H1 (cell line): ENCODE results near the gene PDP2. TPM values are rescaled to one million over a fixed set of nuclear protein-coding genes. Genes with fewer than 3 reads are reported as not detected.
"Not testable (repeated sequence)": the region's sequence is repeated elsewhere in the genome, so short reads cannot be mapped to it uniquely, and the experiment has no call there.

Source experiments
- CTCF ChIA-PET: fragments of 300-600 bp; sonication (Branson Sonifier 250); formaldehyde crosslinking; loops from one replicate; lab custom pipeline; 2021; ENCODE audit not compliant: partially characterized antibody; lab: Charles Lee
- POLR2A ChIA-PET: fragments of 300-600 bp; sonication (Branson Sonifier 250); formaldehyde crosslinking; loops from one replicate; lab custom pipeline; 2021; ENCODE audit warnings: inconsistent platforms; ENCODE audit not compliant: partially characterized antibody; lab: Charles Lee
- DNase-seq, 2 experiments: peaks; one replicate each; pipeline versions ENCODE4 v3.0.0 to v3.0.0-alpha.2; 2010 to 2022; ENCODE audit warnings: low spot score in 2 of 2, low read depth in 1 of 2, mixed read lengths in 1 of 2
- FAIRE-seq: peaks from 2 replicates; lab custom pipeline; 2011; peaks lifted over from hg19 to GRCh38; lab: Jason Lieb, UNC
- H2AFZ ChIP-seq: 2 replicates; pipeline ENCODE4 v1.8.1; 2012; ENCODE audit warnings: low read length, inconsistent platforms
- H2AK5ac ChIP-seq: 2 replicates; pipeline ENCODE4 v1.6.1; 2013; ENCODE audit warnings: low read depth, low read length
- H2BK120ac ChIP-seq: replicated peaks from 2 replicates; pipeline ENCODE3; 2013; ENCODE audit warnings: low read depth, low read length, inconsistent platforms
- H2BK12ac ChIP-seq: 2 replicates; pipeline ENCODE4 v1.6.1; 2013; ENCODE audit warnings: low read depth, low read length
- H2BK15ac ChIP-seq: 2 replicates; pipeline ENCODE4 v1.6.1; 2013; ENCODE audit warnings: low read length
- H2BK20ac ChIP-seq: 2 replicates; pipeline ENCODE4 v1.6.1; 2013; ENCODE audit warnings: low read length
- H2BK5ac ChIP-seq: 2 replicates; pipeline ENCODE4 v1.6.1; 2013; ENCODE audit warnings: low read depth, low read length
- H3K14ac ChIP-seq: 2 replicates; pipeline ENCODE4 v1.6.1; 2013; ENCODE audit warnings: inconsistent platforms; ENCODE audit not compliant: insufficient read length
- H3K18ac ChIP-seq: 2 replicates; pipeline ENCODE4 v1.6.1; 2013; ENCODE audit warnings: low read length; ENCODE audit errors: extremely low read depth
- H3K23ac ChIP-seq: 2 replicates; pipeline ENCODE4 v1.6.1; 2013; ENCODE audit warnings: inconsistent platforms; ENCODE audit not compliant: insufficient read length
- H3K23me2 ChIP-seq: 2 replicates; pipeline ENCODE4 v1.6.1; 2013; ENCODE audit warnings: low read depth, low read length
- H3K27ac ChIP-seq: 2 replicates; pipeline ENCODE4 v1.6.1; 2011; ENCODE audit warnings: low read depth, low read length, inconsistent platforms
- H3K27me3 ChIP-seq, 4 experiments: replicated peaks in 1 of 4; 1 replicate in 1 of 4; 2 replicates in 3 of 4; pipeline versions ENCODE4 v1.6.1 to v1.8.1; 2011 to 2013; ENCODE audit warnings: low read length in 3 of 4, mild to moderate bottlenecking in 3 of 4, inconsistent platforms in 2 of 4, mixed read lengths in 2 of 4, moderate library complexity in 1 of 4; ENCODE audit not compliant: control insufficient read depth in 3 of 4, insufficient read depth in 3 of 4; ENCODE audit errors: extremely low read depth in 1 of 4
- H3K36me3 ChIP-seq, 4 experiments: 2 replicates each; pipeline versions ENCODE4 v1.6.1 to v1.8.1; 2011 to 2013; ENCODE audit warnings: mild to moderate bottlenecking in 4 of 4, low read length in 3 of 4, moderate library complexity in 2 of 4, control low read depth in 1 of 4, inconsistent platforms in 1 of 4; ENCODE audit not compliant: insufficient read depth in 4 of 4, control insufficient read depth in 2 of 4
- H3K4ac ChIP-seq: replicated peaks from 2 replicates; pipeline ENCODE3; 2013; ENCODE audit warnings: low read length, low read depth, mixed read lengths, inconsistent platforms; ENCODE audit not compliant: insufficient read length
- H3K4me1 ChIP-seq, 4 experiments: replicated peaks in 1 of 4; 1 replicate in 1 of 4; 2 replicates in 3 of 4; pipeline versions ENCODE4 v1.6.1 to v1.8.1; 2011 to 2013; ENCODE audit warnings: low read length in 3 of 4, inconsistent platforms in 2 of 4, mixed read lengths in 1 of 4; ENCODE audit not compliant: insufficient read depth in 4 of 4, control insufficient read depth in 3 of 4
- H3K4me2 ChIP-seq, 2 experiments: 2 replicates each; pipeline versions ENCODE4 v1.6.1 to v1.8.1; 2011 to 2013; ENCODE audit warnings: low read depth in 2 of 2, low read length in 2 of 2, control low read depth in 1 of 2, inconsistent platforms in 1 of 2, mild to moderate bottlenecking in 1 of 2; ENCODE audit not compliant: insufficient read depth in 1 of 2
- H3K4me3 ChIP-seq, 4 experiments: fragments of 200-600, 300-600 bp in 1 of 4; sonication (generic), shearing (Covaris generic), sonication (Bioruptor Twin) in 1 of 4; 2 replicates each; pipeline versions ENCODE4 v1.5.1 to v1.8.1; 2011 to 2016; ENCODE audit warnings: low read length in 4 of 4, low read depth in 3 of 4, control low read depth in 2 of 4, inconsistent platforms in 2 of 4, mild to moderate bottlenecking in 2 of 4, mixed read lengths in 1 of 4, moderate library complexity in 1 of 4; ENCODE audit not compliant: insufficient read depth in 2 of 4; ENCODE audit errors: extremely low read depth in 1 of 4
- H3K56ac ChIP-seq: replicated peaks from 2 replicates; pipeline ENCODE3; 2013; ENCODE audit warnings: low read depth, mild to moderate bottlenecking, mixed read lengths, low read length, inconsistent platforms; ENCODE audit not compliant: insufficient read length
- H3K79me1 ChIP-seq: 2 replicates; pipeline ENCODE4 v1.6.1; 2013; ENCODE audit warnings: low read depth, low read length, control low read depth
- H3K79me2 ChIP-seq, 2 experiments: 2 replicates each; pipeline versions ENCODE4 v1.6.1 to v1.8.1; 2012 to 2013; ENCODE audit warnings: low read length in 2 of 2, mild to moderate bottlenecking in 2 of 2, inconsistent platforms in 1 of 2; ENCODE audit not compliant: insufficient read depth in 2 of 2, control insufficient read depth in 1 of 2
- H3K9ac ChIP-seq, 4 experiments: replicated peaks in 1 of 4; 1 replicate in 1 of 4; 2 replicates in 3 of 4; pipeline versions ENCODE4 v1.6.1 to v1.8.1; 2011 to 2013; ENCODE audit warnings: low read depth in 3 of 4, low read length in 3 of 4, control low read depth in 2 of 4, mild to moderate bottlenecking in 2 of 4, moderate library complexity in 2 of 4, inconsistent platforms in 1 of 4; ENCODE audit errors: extremely low read depth in 1 of 4
- H3K9me3 ChIP-seq, 2 experiments: 2 replicates each; pipeline versions ENCODE4 v1.6.1 to v1.8.1; 2012 to 2013; ENCODE audit warnings: mild to moderate bottlenecking in 2 of 2, moderate library complexity in 2 of 2, control low read depth in 1 of 2, inconsistent platforms in 1 of 2, low read depth in 1 of 2, low read length in 1 of 2, mixed read lengths in 1 of 2; ENCODE audit not compliant: insufficient read depth in 2 of 2
- H4K20me1 ChIP-seq, 2 experiments: replicated peaks in 1 of 2; 2 replicates each; pipeline versions ENCODE3 to v1.8.1; 2011 to 2013; ENCODE audit warnings: inconsistent platforms in 2 of 2, low read length in 2 of 2, mild to moderate bottlenecking in 1 of 2; ENCODE audit not compliant: insufficient read depth in 2 of 2, control insufficient read depth in 1 of 2
- H4K5ac ChIP-seq: 2 replicates; pipeline ENCODE4 v1.6.1; 2013; ENCODE audit warnings: low read length, low read depth, mixed read lengths, inconsistent platforms; ENCODE audit not compliant: insufficient read length
- H4K8ac ChIP-seq: 2 replicates; pipeline ENCODE4 v1.8.0; 2013; ENCODE audit warnings: mild to moderate bottlenecking, moderate library complexity, low read length, inconsistent platforms; ENCODE audit not compliant: insufficient read depth; ENCODE audit errors: extremely low read depth
- H4K91ac ChIP-seq: replicated peaks from 2 replicates; pipeline ENCODE3; 2013; ENCODE audit warnings: low read length, mixed read lengths, inconsistent platforms; ENCODE audit not compliant: insufficient read length
- WGBS, 2 experiments: shearing (Covaris generic) in 1 of 2; methylation state at CpG; one replicate each; pipeline versions ENCODE4 v1.1.6 to v1.1.7; 2013 to 2015; ENCODE audit warnings: low lambda C conversion rate in 2 of 2, mixed read lengths in 2 of 2, inconsistent platforms in 1 of 2, low coverage in 1 of 2, missing lambda C conversion rate in 1 of 2; ENCODE audit not compliant: insufficient replicate concordance in 2 of 2, insufficient coverage in 1 of 2, insufficient read length in 1 of 2; ENCODE audit errors: extremely low coverage in 1 of 2, missing lambda C conversion rate in 1 of 2; 5-methylcytosine and 5-hydroxymethylcytosine counted together
- polyA plus RNA-seq, 7 experiments: library from polyadenylated mRNA; depleted of rRNA in 3 of 7; stranded (reverse) in 5 of 7; unstranded in 2 of 7; fragments of >200 nt in 5 of 7; fragments of 200-250 nt in 2 of 7; gene quantifications; 1 replicate in 5 of 7; 2 replicates in 1 of 7; 4 replicates in 1 of 7; pipeline versions ENCODE4 v1.2.1 to v1.2.3, GENCODE V29; 2011 to 2013; ENCODE audit warnings: missing spikeins in 2 of 7, mixed read lengths in 2 of 7
- total RNA-seq: library from RNA; stranded (reverse); fragmentation: NEBNext Ultra II Directional; extraction: Animal tissue kit (Norgen Biotek cat#: 25700); gene quantifications from 2 replicates; pipeline ENCODE4 v1.2.1, GENCODE V29; 2021

PDP2 gene
- total and polyA plus RNA-seq, 2 of the 8 experiments (the other 6 are each of a cell fraction or from before 2014, with no cell fraction given): 11.7 to 36.5 TPM

DNA sequence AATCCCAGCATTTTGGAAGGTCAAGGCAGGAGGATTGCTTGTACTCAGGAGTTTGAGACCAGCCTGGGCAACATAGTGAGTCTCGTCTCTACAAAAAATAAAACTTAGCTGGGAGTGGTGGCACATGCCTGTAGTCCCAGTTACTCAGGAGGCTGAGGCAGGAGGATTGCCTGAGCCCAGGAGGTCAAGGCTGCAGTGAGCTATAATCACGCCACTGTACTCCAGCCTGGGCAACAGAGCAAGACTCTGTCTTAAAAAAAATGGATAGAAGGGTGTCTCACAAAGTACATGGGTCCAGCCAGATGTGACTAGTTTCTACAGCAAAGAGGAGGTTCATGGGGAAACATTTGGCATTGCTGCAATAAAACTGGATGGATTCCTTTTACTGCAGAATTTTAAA is 9.0 kb upstream of the PDP2 start:
- H3K79me1 ChIP-seq, H3K18ac ChIP-seq, H2BK12ac ChIP-seq, H3K14ac ChIP-seq, H4K5ac ChIP-seq, H3K79me2 ChIP-seq, H3K23me2 ChIP-seq, H2AFZ ChIP-seq, H3K36me3 ChIP-seq, H3K4me2 ChIP-seq, H3K56ac ChIP-seq, FAIRE-seq, H2BK5ac ChIP-seq, H3K9me3 ChIP-seq, H3K4ac ChIP-seq, H4K91ac ChIP-seq, H2BK20ac ChIP-seq, H4K20me1 ChIP-seq, H2BK120ac ChIP-seq, H2BK15ac ChIP-seq, H4K8ac ChIP-seq, DNase-seq, H3K4me1 ChIP-seq, H3K9ac ChIP-seq, H2AK5ac ChIP-seq, H3K27me3 ChIP-seq, H3K4me3 ChIP-seq, H3K23ac ChIP-seq, H3K27ac ChIP-seq: not testable (repeated sequence)
- WGBS, 2 experiments: 84% methylated on average over 2 of the region's 2 CpGs; no CpG with 5 or more reads in 1 of the 2 experiments
- POLR2A ChIA-PET: interaction anchor here (0.6 to 1.1 kb wide), 2 partner anchors 29 to 124 kb away, joined by 3 read pairs; no protein-coding TSS in a partner anchor
- CTCF ChIA-PET: interaction anchor here (0.6 to 2.1 kb wide), 8 partner anchors 9 to 144 kb away, joined by 3 to 10 read pairs (median 4); partner anchors contain the start of genes NAE1 and PDP2
